HCT116 (cell line): Measurements from ENCODE around the gene GZF1. TPM values are rescaled to one million over a fixed set of nuclear protein-coding genes. Genes with fewer than 3 reads are reported as not detected.

Experiments used
- ATAC-seq: fragments of 200-7000 bp; cut with Tn5 transposase; 2 replicates; pipeline ENCODE4 v1.9.1; 2020; ENCODE audit warnings: mild to moderate bottlenecking, moderate library complexity
- BruUV-seq: library from RNA; stranded (reverse); fragments of 400-500 nt; replicated peaks from 2 replicates; lab custom pipeline; 2021; lab: Mats Ljungman, UMichigan
- CTCF ChIA-PET: fragments of 300-600 bp; sonication (Branson Sonifier 250); formaldehyde crosslinking; loops from one replicate; lab custom pipeline; 2021; ENCODE audit warnings: antibody characterized with exemption; lab: Charles Lee
- POLR2A ChIA-PET: fragments of 300-600, 350-600 bp; sonication (Branson Sonifier 250); formaldehyde crosslinking; loops from one replicate; lab custom pipeline; 2021; ENCODE audit warnings: antibody characterized with exemption; lab: Charles Lee
- RAD21 ChIA-PET, 2 experiments: fragments of 300-600 bp; sonication (Branson Sonifier 250); formaldehyde crosslinking; loops; one replicate each; lab custom pipeline; 2023; ENCODE audit warnings: low total read pairs in 2 of 2; ENCODE audit not compliant: uncharacterized antibody in 2 of 2, unreplicated experiment in 2 of 2, low non-redundant PET in 1 of 2; lab: Charles Lee
- DNase-seq: peaks from one replicate; pipeline ENCODE4 v3.0.0-alpha.2; 2010; ENCODE audit warnings: low read depth, low spot score
- H2AFZ ChIP-seq: fragments of 200-600 bp; shearing (Covaris generic), sonication (generic); 2 replicates; pipeline ENCODE4 v1.6.1; 2017; ENCODE audit warnings: low read depth, mixed run types, mixed read lengths, antibody characterized with exemption, low read length; ENCODE audit not compliant: poor library complexity, severe bottlenecking
- H3K27ac ChIP-seq: 2 replicates; pipeline ENCODE4 v1.5.1; 2012; ENCODE audit warnings: low read depth, low read length
- H3K27me3 ChIP-seq: fragments of 200-600 bp; sonication (generic); 2 replicates; pipeline ENCODE4 v1.6.1; 2016; ENCODE audit warnings: mixed run types, low read length, mixed read lengths; ENCODE audit not compliant: insufficient read depth
- H3K36me3 ChIP-seq, 2 experiments: fragments of 200-500 bp in 1 of 2; fragments of 200-600 bp in 1 of 2; sonication (Bioruptor generic) in 1 of 2; sonication (generic) in 1 of 2; 2 replicates each; pipeline versions ENCODE4 v1.5.1 to v1.6.1; 2014 to 2016; ENCODE audit warnings: low read length in 2 of 2, inconsistent platforms in 1 of 2, mixed read lengths in 1 of 2, mixed run types in 1 of 2; ENCODE audit not compliant: insufficient read depth in 2 of 2, control insufficient read depth in 1 of 2
- H3K4me1 ChIP-seq, 2 experiments: fragments of 200-600 bp in 1 of 2; sonication (generic) in 1 of 2; 2 replicates each; pipeline versions ENCODE4 v1.5.1 to v1.6.1; 2012 to 2017; ENCODE audit warnings: low read length in 2 of 2, inconsistent platforms in 1 of 2, mild to moderate bottlenecking in 1 of 2, mixed read lengths in 1 of 2, mixed run types in 1 of 2, moderate library complexity in 1 of 2; ENCODE audit not compliant: insufficient read depth in 2 of 2, control insufficient read depth in 1 of 2
- H3K4me2 ChIP-seq: fragments of 200-600 bp; sonication (generic); 2 replicates; pipeline ENCODE4 v1.6.1; 2017; ENCODE audit warnings: mixed run types, low read length, mixed read lengths
- H3K4me3 ChIP-seq, 2 experiments: fragments of 200-600 bp in 1 of 2; sonication (generic) in 1 of 2; replicated peaks in 1 of 2; 2 replicates each; pipeline ENCODE4 v1.5.1; 2011 to 2016; ENCODE audit warnings: low read length in 2 of 2, control low read depth in 1 of 2, low read depth in 1 of 2, mild to moderate bottlenecking in 1 of 2, mixed read lengths in 1 of 2, mixed run types in 1 of 2
- H3K79me2 ChIP-seq: fragments of 200-600 bp; sonication (generic); 2 replicates; pipeline ENCODE4 v1.6.1; 2017; ENCODE audit warnings: mild to moderate bottlenecking, mixed run types, low read length, moderate library complexity, mixed read lengths; ENCODE audit not compliant: insufficient read depth
- H3K9ac ChIP-seq: fragments of 200-600 bp; sonication (generic); 2 replicates; pipeline ENCODE4 v1.6.1; 2016; ENCODE audit warnings: low read length, mixed read lengths
- H3K9me2 ChIP-seq: fragments of 200-600 bp; sonication (generic), shearing (Covaris generic); 2 replicates; pipeline ENCODE4 v1.6.1; 2017; ENCODE audit warnings: mixed run types, mild to moderate bottlenecking, moderate library complexity; ENCODE audit not compliant: insufficient read depth
- H3K9me3 ChIP-seq, 2 experiments: fragments of 200-500 bp in 1 of 2; fragments of 200-600 bp in 1 of 2; sonication (Bioruptor generic) in 1 of 2; sonication (generic) in 1 of 2; 2 replicates each; pipeline ENCODE4 v1.6.1; 2014 to 2017; ENCODE audit warnings: low read length in 2 of 2, mixed read lengths in 2 of 2, inconsistent platforms in 1 of 2, low read depth in 1 of 2, mild to moderate bottlenecking in 1 of 2, mixed run types in 1 of 2, moderate library complexity in 1 of 2; ENCODE audit not compliant: control insufficient read depth in 1 of 2, insufficient read depth in 1 of 2
- H4K20me1 ChIP-seq: fragments of 200-600 bp; sonication (generic), shearing (Covaris generic); 2 replicates; pipeline ENCODE4 v1.6.1; 2017; ENCODE audit warnings: mixed run types, mild to moderate bottlenecking, moderate library complexity; ENCODE audit not compliant: insufficient read depth
- CTCF ChIP-seq, 3 experiments: fragments of 200-600 bp in 1 of 3; sonication (generic) in 1 of 3; IDR thresholded peaks in 2 of 3; conservative IDR thresholded peaks in 1 of 3; 2 replicates each; pipeline ENCODE4 v1.5.1; 2012 to 2017; ENCODE audit warnings: low read depth in 2 of 3, low read length in 2 of 3, antibody characterized with exemption in 1 of 3, borderline replicate concordance in 1 of 3, control low read depth in 1 of 3, mild to moderate bottlenecking in 1 of 3, mixed read lengths in 1 of 3, mixed run types in 1 of 3, moderate library complexity in 1 of 3; ENCODE audit not compliant: insufficient read depth in 1 of 3
- EZH2 ChIP-seq: fragments of 200-600 bp; sonication (generic); IDR thresholded peaks from 2 replicates; pipeline ENCODE4 v1.6.1; 2017; ENCODE audit warnings: antibody characterized with exemption, mixed run types
- JUND ChIP-seq: IDR thresholded peaks from 2 replicates; pipeline ENCODE4 v1.6.1; 2012
- MAX ChIP-seq: IDR thresholded peaks from 2 replicates; pipeline ENCODE4 v1.6.1; 2012
- RAD21 ChIP-seq: IDR thresholded peaks from 2 replicates; pipeline ENCODE4 v1.6.1; 2012; ENCODE audit warnings: low read depth, mild to moderate bottlenecking
- REST ChIP-seq: IDR thresholded peaks from 2 replicates; pipeline ENCODE4 v1.6.1; 2012; ENCODE audit warnings: low read depth
- SP1 ChIP-seq: IDR thresholded peaks from 2 replicates; pipeline ENCODE4 v1.6.1; 2012; ENCODE audit warnings: low read depth
- SRF ChIP-seq: IDR thresholded peaks from 2 replicates; pipeline ENCODE4 v1.6.1; 2012; ENCODE audit warnings: low read depth
- TCF7L2 ChIP-seq: IDR thresholded peaks from 2 replicates; pipeline ENCODE4 v1.7.0; 2011; ENCODE audit warnings: borderline replicate concordance, inconsistent platforms; ENCODE audit not compliant: insufficient read depth, insufficient read length; ENCODE audit errors: extremely low read depth
- ZFX ChIP-seq: fragments of 450-650 bp; IDR thresholded peaks from 2 replicates; pipeline ENCODE4 v1.6.1; 2017
- intact Hi-C: fragments of 100-400 bp; cut with micrococcal nuclease; formaldehyde crosslinking; loops from 2 replicates; pipeline ENCODE4 v1.10.0; 2022
- total RNA-seq: library from RNA; stranded (reverse); gene quantifications from one replicate; pipeline ENCODE4 v1.2.1, GENCODE V29; 2021; ENCODE audit not compliant: unreplicated experiment

Gene GZF1
- total RNA-seq, 1 experiment from 2014 or later, result 10.4 TPM

- DNase-seq (peak; percentile 54), ATAC-seq (peak; percentile 92)
- Histone ChIP-seq H2AFZ (no peak overlapping the region), H4K20me1 (no peaks in the 10 kb centered on the region), H3K27ac (no peak overlapping the region), H3K36me3 (no peaks in the 10 kb centered on the region), H3K79me2 (no peaks in the 10 kb centered on the region), H3K9ac (no peak overlapping the region), H3K9me2 (no peaks in the 10 kb centered on the region), H3K4me3 (no peak overlapping the region), H3K9me3 (no peaks in the 10 kb centered on the region), H3K4me1 (no peaks in the 10 kb centered on the region), H3K27me3 (peaks cover 18% of the 10 kb centered on the region; the same call in 1 of the 2 replicates), H3K4me2 (no peak overlapping the region)
- BruUV-seq, result no TSS peak
- intact Hi-C loops, result loop anchor here (1.0 to 5.0 kb wide), 2 partner anchors 649 to 1003 kb away; no protein-coding TSS in a partner anchor
- ChIA-PET POLR2A (interaction anchor here (1.3 to 2.3 kb wide), 2 partner anchors 9 to 649 kb away, joined by 6 to 8 read pairs; no protein-coding TSS in a partner anchor), RAD21 (interaction anchor here (0.6 to 2.1 kb wide), 5 partner anchors 9 to 848 kb away, joined by 4 to 9 read pairs (median 4); no protein-coding TSS in a partner anchor), CTCF (interaction anchor here (0.7 to 3.9 kb wide), 13 partner anchors 10 to 1006 kb away, joined by 3 to 70 read pairs (median 4); partner anchors contain the start of gene NXT1)
- no peak for TF ChIP-seq EZH2
- no peak for TF ChIP-seq SP1
- TF ChIP-seq JUND, result no peak
- TF ChIP-seq REST, result no peak
- TF ChIP-seq SRF, result no peak
- TF ChIP-seq RAD21, result peak; percentile 76
- TF ChIP-seq ZFX, result no peak
- 0 out of 2 replicates have a peak, but pooled peaks have one; percentile 17 for TF ChIP-seq MAX
- TF ChIP-seq CTCF (IDR thresholded peaks at IDR 0.05 in 2 of 3, conservative IDR thresholded peaks at IDR 0.05 in 1 of 3; ENCODE audit: borderline replicate concordance in 1 of 3, insufficient read depth in 1 of 3, low read depth in 2 of 3, low read length in 2 of 3), result peak; percentile 40 to 53 (median 50); a peak in 5 of 6 replicates
- TF ChIP-seq TCF7L2, result peak; percentile 19
Measured at GRCh38 chr20:23340524-23340923, 21.5 kb upstream of the GZF1 start.
